ENCODE data around the gene E2F1.

The E2F1 gene, protein sequence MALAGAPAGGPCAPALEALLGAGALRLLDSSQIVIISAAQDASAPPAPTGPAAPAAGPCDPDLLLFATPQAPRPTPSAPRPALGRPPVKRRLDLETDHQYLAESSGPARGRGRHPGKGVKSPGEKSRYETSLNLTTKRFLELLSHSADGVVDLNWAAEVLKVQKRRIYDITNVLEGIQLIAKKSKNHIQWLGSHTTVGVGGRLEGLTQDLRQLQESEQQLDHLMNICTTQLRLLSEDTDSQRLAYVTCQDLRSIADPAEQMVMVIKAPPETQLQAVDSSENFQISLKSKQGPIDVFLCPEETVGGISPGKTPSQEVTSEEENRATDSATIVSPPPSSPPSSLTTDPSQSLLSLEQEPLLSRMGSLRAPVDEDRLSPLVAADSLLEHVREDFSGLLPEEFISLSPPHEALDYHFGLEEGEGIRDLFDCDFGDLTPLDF

DNA sequence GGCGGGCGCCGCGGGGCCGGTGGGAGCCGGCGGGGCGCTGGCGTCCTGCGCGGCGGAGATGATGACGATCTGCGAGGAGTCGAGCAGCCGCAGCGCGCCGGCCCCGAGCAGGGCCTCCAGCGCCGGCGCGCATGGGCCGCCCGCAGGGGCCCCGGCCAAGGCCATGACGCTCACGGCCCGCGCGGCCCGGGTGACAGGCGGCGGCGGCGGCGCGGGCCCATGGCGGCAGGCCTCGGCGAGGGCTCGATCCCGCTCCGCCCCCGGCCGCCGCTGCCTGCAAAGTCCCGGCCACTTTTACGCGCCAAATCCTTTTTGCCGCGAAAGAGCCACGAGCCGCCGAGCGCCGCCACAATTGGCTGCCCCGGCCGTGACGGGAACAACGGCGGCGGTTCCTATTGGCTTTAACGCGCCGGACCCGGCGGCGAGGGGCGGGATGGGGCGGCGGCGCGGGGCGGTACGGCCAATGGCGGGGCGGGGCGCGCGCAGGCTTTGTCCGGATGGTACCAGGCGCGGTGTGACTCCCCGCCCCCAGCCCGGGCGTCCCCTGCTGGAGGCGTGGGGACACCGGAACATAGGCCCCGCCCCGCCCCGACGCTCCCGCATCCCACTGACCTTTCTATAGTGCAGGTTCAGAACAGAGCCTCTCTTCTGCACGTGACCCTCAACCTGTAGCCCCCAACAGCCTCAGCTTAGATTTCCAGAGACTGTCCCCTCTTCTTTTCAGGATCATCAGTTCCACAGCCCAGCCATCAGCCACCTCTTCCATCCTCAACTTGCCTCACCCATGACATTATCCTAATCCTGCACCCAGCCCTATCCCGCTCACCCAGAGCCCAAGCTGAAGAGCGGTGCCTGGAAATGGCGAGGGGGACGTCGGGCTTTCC, at the start of gene E2F1:
TSS of gene E2F1 (minus strand) at position 286 of the 884 bp plus-strand sequence. CDS start at position 165, 121 bp downstream.
- peak; percentile 95 for DNase-seq (ENCODE audit: low spot score)

DNA sequence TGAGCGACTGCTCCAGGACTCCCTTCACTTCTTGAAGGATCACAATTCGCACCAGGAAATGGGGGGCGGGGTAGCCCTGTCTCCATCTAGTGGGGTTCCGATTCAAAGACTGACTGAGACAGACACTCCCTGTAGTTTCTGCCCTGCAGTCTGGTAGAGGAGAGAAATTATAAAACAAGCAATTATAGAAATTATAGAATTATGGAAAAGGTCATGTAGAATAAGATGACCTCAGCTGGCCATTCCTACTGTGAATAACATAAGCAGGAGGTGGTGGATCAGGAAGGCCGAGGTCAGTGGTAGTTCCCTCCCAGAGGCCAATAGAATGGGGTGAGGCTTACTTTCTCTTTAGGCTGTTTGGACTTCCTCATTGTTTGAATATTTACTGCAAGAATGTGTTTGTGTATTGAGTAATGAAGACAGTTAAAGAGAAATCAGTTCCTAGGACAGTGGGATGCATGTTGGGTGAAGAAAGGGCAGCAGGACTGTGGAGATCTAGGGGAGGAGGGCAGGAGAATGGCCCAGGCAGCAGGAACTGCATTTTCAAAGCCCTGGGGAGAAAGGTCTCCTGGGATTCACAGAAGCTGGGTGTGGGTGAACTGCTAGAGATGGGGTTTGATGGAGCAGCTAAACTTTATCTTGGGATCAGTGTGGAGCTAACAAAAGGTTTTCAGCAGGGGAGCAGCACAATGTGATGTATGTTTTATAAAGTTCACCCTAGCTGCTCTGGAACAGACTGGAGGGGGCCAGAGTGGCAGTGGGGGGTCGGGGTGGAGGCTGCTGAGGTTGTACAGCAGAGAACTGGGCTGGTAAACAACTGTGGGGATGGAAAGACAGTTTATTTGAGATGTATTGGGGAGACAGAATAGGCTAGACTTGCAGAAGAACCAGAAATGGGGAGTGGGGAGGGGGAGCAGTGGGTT, 47.7 kb upstream of the E2F1 start:
- peak; percentile 61 for DNase-seq (ENCODE audit: low spot score)

DNA sequence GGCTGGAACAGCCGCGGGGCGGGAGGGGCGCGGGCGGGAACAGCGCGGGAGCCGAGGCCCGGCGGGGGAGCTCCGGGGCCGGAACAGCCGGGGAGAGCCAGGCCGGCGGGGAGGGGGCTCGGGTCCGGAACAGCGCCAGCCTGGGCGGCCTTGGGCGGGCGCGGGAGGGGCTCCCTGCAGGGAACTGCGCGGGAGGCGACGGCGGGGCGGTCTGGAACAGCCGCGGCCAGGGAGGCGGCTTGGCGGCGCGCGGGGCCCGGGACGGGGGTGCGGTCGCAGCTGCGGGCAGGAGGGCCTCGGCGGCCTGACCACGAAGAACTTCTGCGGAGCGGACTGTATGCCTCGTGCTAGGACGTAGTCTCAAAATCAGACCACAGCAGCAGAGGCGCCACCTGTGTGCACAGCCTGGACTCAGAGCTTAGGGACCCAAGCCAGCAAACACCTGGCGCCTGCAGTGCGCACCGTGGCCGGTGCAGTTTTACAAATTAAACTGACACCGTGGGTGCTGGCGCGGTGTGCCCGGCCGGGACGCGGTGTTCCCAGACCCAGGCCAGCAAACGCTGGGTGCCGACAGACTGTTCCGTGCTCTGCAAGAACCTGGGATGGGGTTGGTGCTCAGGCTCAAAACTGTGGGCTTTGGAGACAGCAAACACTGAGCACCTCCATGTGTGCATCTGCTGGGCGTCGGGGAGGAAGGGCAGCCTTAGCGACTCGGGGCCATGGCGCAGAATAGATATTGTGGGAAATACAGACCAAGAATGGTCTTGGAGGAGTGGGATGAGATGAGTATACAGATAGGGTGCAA, 46.2 kb upstream of the E2F1 start:
- peak; percentile 91 for DNase-seq (ENCODE audit: low spot score)

DNA sequence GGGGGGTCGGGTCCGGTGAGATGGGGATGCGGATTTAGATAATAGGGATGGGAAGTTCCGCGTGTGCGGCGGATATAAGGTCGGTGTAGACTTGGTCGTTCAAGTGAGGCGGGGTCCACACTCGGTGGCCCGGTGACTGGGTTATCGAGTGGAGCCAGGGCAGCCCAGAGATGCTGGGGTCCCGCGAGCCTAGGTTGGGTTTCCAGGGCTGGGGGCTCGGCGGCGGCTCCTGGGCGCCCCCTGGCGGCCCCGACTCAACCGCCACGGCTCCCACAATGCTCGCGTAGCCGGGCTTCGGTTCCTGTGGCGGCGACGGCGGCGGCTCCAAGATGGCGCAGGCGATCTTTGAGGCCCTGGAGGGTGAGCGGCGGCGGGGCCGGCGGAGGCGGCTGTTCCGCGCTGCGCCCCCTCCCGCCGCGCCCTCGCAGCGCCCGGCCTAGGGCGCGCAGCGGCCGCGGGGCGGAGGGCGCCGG, 45.5 kb upstream of the E2F1 start, which contains the start of gene ZNF341:
TSS of gene ZNF341 (plus strand) at position 304 of the 473 bp plus-strand sequence. CDS start at position 330, 26 bp downstream.
- peak; percentile 90 for DNase-seq (ENCODE audit: low spot score)

DNA sequence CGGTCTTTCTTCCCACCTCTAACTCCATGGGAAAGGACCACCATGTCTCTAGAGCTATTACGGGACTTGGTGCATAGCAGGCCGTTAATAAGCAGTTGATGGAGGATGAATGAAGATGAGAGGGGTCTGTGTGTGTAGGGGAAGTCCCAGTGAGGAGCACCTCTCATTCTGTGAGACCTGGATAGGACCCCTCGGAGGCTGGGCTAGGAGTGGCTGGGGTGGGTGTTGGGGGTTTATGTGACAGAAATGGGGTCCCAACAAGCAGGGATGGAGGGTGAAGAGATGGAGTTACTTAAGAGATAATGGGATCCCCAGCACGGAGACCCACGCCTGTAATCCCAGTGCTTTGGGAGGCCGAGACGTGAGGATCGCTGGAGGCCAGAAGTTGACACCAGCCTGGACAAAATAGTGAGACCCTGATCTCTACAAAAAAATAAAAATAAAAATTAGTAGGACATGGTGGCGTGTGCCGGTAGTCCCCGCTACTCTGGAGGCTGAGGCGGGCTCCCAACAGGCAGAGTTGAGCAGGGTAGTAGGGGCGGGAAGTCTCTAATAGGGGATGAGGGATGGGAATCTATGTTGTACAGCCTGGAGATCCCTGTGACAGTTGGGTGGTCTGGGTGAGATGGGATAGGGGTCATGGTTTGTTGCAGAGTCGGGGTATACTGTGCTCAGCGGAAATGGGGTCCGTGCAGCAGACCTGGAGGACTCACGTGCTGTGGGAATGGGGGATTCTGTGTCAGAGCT, 44.9 kb upstream of the E2F1 start:
- no peak for DNase-seq (ENCODE audit: low spot score)

DNA sequence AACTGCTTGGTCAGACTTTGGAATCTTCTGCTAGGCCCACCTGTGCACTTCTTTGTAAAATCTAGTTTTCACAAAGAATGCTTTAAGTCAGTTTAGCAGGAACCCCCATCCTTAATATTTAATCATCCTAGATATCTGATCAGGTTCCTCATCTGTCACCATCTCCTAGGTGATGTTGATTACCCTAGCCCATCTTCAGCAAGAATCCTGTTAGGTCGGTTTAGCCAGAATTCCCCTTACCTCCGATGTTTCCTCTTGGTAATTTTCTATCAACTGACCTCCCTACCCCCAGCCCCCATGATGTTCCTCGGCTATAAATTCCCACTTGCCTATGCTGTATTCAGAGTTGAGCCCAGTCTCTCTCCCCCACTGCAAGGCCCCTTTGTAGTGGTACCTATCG, 42.9 kb upstream of the E2F1 start:
- no peak for DNase-seq (ENCODE audit: low spot score)

DNA sequence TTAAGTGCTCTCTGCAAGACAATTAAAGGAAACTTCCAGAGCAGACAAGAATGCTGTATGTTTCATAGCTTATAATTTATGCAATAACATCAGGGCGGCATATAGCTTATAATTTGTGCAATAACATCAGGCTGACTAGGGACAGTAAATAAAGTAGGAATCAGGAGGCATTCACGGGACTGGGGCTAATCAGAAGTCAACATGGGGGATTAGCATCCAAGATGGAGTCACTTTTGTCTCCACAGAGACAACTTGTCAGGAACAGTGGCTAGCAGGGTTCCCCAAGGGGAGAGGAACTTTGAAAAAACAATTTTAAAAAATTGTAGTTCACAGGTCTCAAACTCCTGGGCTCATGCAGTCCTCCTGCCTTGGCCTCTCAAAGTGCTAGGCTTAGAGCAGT, 42.3 kb upstream of the E2F1 start:
- DNase-seq (ENCODE audit: low spot score) = no peak

DNA sequence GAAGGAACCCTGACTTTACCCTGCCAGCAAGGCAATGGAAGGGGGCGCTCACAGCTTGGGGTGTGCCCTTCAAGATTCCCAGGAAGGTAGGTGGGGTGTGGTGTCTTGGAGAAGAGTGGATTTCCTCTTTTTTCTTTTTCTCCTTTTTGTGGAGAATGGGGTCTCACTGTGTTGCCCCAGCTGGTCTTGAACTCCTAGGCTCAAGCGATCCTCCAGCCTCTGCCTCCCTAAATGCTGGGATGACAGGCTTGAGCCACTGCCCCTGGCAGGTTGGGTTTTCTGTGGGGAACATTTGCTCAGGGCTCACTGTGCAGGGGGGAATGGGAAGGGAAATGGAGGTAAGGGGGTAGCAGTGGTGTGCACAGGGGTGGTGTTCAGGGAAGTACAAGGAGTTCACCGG, 41.6 kb upstream of the E2F1 start:
- no peak for DNase-seq (ENCODE audit: low spot score)

DNA sequence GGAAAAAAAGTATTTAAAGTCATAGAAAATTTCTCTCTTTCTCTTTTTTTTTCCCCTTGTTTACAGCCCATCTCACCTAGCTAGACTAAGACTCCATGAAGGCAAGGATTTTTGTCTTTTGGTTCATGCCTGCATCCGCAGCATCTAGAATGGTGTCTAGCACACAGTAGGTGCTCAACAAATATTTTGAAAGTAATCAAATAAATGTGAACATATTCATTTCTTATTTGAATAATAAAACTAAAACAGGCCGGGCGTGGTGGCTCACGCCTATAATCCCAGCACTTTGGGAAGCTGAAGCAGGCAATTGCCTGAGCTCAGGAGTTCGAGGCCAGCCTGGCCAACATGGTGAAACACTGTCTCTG, 40.9 kb upstream of the E2F1 start:
- DNase-seq (ENCODE audit: low spot score) = no peak

DNA sequence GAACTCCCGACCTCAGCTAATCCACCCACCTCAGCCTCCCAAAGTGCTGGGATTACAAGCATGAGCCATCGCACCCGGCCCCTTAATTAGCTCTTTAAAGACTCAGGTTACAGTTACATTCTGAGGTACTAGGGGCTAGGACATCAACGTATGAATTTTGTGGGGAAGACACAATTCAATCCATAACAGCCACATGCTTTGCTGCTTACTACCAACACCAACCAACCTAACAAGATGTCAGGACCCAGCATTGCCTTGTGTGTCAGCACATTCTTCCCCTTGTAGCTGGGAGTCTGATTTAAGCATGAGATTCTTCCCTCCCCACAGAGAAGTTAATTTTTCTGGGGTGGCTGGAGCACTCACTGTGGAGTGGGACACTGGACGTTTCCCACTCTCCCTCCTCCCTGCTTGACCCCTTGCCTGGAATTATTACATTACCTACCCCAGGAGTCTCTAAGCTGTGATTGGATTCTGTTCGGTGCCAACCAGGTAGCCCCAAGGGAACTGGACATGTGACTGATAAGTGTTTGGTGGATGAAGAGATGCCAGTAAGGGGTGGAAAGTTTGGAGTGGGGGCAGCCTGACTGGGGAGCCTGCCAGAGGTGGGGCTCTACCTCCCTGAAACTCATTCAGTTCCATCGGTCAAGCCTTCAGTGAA, 39.6 kb upstream of the E2F1 start:
- no peak for DNase-seq (ENCODE audit: low spot score)

DNA sequence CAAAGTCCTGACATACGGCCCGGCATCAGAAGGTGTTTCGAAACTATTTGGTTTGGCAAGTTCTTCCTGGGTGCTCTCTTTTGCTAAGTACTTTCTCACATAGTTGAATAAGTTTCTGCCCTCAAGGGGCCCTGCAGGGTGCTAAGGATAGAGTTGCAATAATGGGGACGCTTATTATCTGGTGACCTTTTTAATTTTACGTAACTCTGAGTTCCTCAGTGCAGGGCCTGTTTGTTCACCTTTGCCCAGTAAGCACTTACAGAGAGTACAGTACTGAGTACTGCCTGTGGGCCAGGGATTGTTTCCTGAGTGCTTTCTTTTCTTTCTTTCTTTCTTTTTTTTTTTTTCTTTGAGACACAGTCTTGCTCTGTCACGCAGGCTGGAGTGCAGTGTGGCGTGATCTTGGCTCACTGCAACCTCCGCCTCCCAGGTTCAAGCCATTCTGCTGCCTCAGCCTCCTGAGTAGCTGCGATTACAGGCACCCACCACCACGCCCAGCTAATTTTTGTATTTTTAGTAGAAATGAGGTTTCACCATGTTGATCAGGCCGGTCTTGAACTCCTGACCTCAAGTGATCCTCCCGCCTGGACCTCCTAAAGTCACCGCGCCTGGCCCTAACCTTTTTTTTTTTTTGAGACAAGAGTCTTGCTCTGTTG, 38.4 kb upstream of the E2F1 start:
- DNase-seq (ENCODE audit: low spot score) = no peak

DNA sequence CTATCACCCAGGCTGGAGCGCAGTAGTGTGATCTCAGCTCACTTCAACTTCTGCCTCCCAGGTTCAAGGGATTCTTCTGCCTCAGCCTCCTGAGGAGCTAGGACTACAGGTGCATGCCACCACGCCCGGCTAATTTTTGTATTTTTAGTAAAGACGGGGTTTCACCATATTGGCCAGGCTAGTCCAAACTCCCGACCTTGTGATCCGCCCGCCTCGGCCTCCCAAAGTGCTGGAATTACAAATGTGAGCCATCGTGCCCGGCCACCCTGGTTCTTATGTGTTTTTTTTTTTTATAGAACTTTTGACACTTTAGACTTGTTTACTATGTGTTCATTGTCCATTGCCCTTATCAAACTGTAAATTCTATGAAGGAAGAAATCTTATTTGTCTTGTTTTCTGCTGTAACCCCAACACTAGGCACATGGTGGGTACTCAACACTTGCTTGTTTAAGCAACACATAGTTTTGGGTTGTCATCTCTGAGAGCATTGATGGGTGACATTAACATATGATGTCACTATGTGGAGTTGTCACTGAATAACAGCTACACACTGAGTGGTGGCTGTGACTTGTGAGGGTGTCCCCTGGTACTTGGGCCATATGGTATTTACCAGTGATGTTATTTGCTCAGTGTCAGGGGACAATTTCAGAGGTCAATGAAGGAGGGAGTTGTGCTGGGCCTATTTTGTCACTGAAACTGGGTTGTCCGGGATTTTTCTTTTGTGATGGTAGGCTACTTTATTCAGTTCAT, 35.4 kb upstream of the E2F1 start:
- no peak for DNase-seq (ENCODE audit: low spot score)

DNA sequence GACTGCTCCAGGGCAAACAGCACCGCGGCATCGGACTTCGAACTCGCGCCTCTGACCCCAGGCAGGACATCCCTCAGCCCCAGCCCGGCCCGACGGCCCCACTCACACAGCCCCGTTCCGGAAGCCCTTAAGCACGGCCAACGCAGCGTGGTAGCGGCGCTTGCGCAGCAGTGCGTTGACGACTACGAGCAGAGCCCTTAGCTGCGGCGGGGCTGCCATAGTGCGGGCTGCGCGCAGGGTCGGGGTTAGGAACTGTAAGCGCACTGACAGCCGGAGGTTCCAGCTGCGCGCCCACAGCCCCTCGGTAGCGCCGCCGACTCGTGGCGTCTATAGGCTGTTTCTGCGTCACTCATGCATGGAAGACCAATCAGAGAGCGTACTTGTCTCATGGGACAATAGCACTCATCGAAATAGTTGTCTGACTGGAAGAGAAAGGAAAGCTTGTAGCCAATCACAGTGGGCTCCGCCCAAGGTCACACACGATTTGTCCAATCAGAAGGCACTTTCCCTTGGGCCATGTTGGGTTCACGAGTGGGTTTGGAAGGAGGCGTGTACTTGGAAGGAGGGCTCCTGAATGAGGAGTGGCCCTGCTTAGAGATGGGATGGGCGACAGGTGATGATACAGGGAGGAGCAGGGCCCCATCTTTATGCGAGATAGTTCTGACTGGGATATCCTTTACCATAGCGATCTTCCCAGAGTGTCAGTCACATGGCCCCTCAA, 34.0 kb upstream of the E2F1 start, which contains the start of gene PXMP4:
TSS of gene PXMP4 (minus strand) at position 322 of the 721 bp plus-strand sequence. CDS start at position 219, 103 bp downstream.
- DNase-seq (ENCODE audit: low spot score) = no peak

DNA sequence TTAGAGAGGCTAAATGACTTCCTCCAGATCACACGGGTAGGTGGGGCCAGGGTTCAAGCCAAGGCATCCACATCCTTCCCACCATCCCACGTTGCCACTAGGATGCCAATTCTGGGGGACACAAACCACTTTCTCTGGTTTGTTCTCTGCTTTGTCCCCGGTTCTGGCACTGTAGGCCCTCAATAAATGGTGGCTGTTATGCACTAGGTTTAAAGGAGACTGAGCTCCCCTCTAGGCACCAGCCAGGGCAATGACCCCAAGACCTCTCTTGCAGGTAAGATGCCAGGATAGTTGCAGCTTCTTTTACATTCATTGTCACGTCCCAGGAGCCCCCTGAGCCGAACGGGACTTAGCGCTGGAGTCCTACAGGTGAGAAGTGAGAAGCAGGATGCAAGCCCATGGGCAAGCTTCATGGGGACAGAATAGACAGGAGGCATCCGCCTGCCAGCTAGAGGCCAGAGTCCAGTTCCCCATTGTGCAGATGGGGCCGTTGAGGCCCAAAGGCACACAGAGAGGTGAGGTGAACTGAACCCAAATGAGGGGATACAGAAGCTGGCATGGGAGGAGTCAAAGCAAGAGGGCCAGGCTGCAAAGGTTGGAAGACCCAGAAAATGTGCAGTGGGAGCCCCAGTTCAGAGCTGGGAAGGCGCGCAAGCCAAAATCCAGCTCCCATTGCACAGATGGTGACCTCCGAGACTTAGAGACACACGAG, 33.2 kb upstream of the E2F1 start:
- DNase-seq (ENCODE audit: low spot score) = no peak

DNA sequence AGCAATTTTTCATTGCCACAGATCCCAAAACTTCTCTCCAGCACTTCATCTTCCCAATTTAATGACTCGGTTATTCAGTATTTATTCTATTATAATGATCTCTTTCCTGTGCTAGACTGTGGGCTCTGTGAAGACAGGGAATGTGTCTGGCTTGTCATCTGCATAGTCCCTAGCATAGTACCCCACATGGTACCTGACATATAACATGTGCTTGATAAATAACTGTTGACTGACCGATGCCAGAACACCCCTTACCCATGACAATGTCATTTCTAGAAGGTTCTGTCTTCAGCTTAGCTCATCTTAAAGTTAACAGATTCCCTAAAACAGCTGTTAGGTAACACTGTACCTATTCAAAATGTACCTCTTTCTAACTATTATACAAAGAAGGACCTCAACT, 30.3 kb upstream of the E2F1 start:
- DNase-seq (ENCODE audit: low spot score) = no peak

DNA sequence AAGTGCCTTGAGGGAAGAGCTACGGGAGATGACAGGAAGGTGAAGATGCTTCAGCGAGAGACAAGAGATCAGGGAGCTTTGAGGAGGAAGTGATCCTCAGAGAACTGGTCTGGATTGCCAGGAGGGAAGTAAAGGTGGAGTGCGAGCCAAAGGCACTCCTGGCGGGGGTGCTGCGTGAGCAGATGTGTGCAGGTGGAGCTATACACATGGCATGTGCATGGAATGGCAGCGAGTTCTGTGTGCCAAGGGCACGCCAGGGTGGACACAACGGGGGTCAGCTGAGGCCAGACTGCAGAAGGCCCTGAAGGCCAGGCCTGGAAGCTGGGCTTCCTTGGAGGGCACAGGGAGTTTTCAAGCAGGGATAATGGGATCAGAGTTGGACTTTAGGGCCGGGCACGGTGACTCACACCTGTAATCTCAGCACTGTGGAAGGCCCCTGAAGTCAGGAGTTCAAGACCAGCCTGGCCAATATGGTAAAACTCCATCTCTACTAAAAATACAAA, 27.7 kb upstream of the E2F1 start:
- no peak for DNase-seq (ENCODE audit: low spot score)

DNA sequence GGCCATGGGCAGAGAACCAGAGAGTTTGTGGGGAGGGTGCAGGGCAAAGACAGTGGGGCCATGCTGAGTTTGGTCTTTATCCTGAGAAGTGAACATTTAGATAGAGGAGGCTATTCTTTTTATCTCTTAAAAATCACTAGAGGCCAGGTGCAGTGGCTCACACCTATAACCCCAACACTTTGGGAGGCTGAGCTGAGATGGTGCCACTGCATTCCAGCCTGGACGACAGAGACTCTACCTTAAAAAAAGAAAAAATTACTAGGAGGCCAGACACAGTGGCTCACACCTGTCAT, 25.2 kb upstream of the E2F1 start:
- DNase-seq (ENCODE audit: low spot score) = no peak
